K562 (cell line): ENCODE results near the gene SHB. TPM values are rescaled to one million over a fixed set of nuclear protein-coding genes. Genes with fewer than 3 reads are reported as not detected.

Experiments used
- MED1 ChIP-seq: sonication (generic); formaldehyde crosslinking; IDR thresholded peaks from 2 replicates; pipeline ENCODE4 v1.8.1; 2023; ENCODE audit warnings: missing genetic modification reagents, borderline replicate concordance
- PURB ChIP-seq: sonication (generic); formaldehyde crosslinking; IDR thresholded peaks from 2 replicates; pipeline ENCODE4 v1.9.0; 2021; ENCODE audit warnings: low read depth, mild to moderate bottlenecking, missing genetic modification reagents
- SAFB ChIP-seq: fragments of 200-400 bp; formaldehyde crosslinking; IDR thresholded peaks from 2 replicates; pipeline ENCODE4 v1.6.1; 2017; ENCODE audit warnings: low read depth, low read length, borderline replicate concordance
- SMAD3 ChIP-seq: fragments of 450-650 bp; formaldehyde crosslinking; conservative IDR thresholded peaks from 2 replicates; pipeline ENCODE4 v1.4.0; 2020; ENCODE audit warnings: mild to moderate bottlenecking
- STAT5B ChIP-seq: fragments of 250-450 bp; sonication (Bioruptor Pico); IDR thresholded peaks from 2 replicates; pipeline ENCODE4 v1.8.0; 2021; ENCODE audit warnings: mild to moderate bottlenecking, inconsistent platforms
- ZNF318 ChIP-seq, 2 experiments: fragments of 450-650 bp; IDR thresholded peaks; 2 replicates each; pipeline ENCODE4 v1.6.1; 2016; ENCODE audit warnings: mild to moderate bottlenecking in 2 of 2, borderline replicate concordance in 1 of 2, low read depth in 1 of 2, moderate library complexity in 1 of 2
- polyA plus RNA-seq, 8 experiments: library from polyadenylated mRNA; depleted of rRNA in 4 of 8; stranded (reverse) in 5 of 8; unstranded in 3 of 8; fragments of >200 nt; fragmentation: Nextera tagmentation in 2 of 8; fragmentation: Illumina TruSeq in 1 of 8; extraction: Ambion mirVana in 2 of 8; extraction: Trizol in 1 of 8; gene quantifications; 2 replicates each; pipeline versions ENCODE4 v1.2.1 to v1.2.3, GENCODE V29; 2011 to 2014; ENCODE audit warnings: inconsistent platforms in 1 of 8, missing spikeins in 1 of 8
- total RNA-seq, 7 experiments: library from RNA; depleted of rRNA in 6 of 7; stranded (reverse); fragments of >200 nt in 6 of 7; fragmentation: Illumina TruSeq in 2 of 7; extraction: Trizol in 2 of 7; gene quantifications; 2 replicates each; pipeline versions ENCODE4 v1.2.1 to v1.2.3, GENCODE V29; 2011 to 2021; ENCODE audit warnings: low replicate concordance in 1 of 7

The SHB gene
- total and polyA plus RNA-seq, 9 of the 15 experiments (the other 6 are each of a cell fraction or from before 2014, with no cell fraction given): 0.78 to 16.0 (median 5.3) TPM

- TF ChIP-seq ZNF318 (IDR thresholded peaks at IDR 0.05; ENCODE audit: borderline replicate concordance in 1 of 2, low read depth in 1 of 2) (no peak), SMAD3 (CRISPR knock-in tag) (no peak), MED1 (no peak), PURB (CRISPR knock-in tag) (no peak), SAFB (no peak), STAT5B (CRISPR knock-in tag) (no peak)
These were observed 162.5 kb downstream of the SHB start (continued) for GRCh38 chr9:37906312-37907239.
